SK-N-DZ (cell line): ENCODE results near the gene CASZ1.

ENCODE experiments used
- DNase-seq: peaks from one replicate; pipeline ENCODE4 v3.0.0-alpha.2; 2015; ENCODE audit warnings: low spot score

Gene CASZ1

DNA sequence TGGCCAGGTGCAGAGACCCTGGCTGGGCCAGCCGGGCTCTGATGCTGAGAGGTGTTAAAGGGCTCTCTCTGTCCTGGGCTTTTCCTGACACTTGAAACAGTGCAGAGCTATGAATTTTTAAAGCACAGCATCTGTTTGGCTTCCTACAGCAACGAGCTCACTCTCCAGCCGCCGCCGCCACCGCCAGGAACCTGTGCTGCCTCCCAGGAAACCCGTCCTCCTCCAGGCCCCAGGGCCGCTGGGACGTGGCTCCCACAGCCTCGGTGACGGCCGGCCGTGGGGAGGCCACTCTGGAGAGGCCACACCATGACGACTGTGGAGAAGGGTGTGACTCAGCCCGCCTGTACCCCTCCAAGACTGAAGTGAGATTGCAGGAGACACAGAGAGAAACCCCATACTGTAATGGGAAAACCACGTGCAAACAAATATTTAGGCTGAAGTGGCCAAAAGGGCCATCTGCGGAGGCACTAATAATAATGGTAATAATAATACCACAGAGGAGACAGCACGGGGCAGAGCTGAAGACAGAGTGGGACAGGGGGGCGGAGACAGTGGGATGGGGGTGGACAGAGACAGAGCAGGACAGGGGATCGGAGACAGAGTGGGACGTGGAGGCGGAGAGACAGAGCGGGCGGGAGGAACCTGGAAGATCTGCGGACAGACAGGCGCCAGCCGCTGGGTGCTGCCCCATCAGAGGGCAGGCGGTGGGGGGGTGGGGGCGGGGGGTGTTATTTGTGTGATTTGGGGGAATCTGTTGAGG, 139.2 kb downstream of the CASZ1 start:
- DNase-seq: no peak

DNA sequence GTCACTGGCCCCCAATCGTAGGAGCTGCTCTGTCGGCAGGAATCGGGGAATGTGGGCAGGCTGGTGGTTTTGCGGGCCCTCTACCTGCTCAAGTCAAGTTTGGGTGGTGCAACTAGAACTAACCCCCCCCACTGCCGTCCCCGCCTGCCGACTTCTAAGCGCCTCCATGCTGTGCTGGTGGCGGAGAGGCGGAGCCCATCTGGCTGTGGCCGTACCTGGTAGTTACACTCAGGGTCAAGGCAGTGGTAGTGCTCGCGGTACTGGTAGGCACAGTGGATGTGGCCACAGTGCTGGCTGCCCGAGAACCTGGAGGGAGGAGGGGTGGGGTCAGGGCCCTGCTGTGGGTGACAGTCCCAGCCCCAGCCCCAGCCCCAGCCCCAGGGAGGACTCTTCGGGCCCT, 140.0 kb downstream of the CASZ1 start:
- DNase-seq: no peak

DNA sequence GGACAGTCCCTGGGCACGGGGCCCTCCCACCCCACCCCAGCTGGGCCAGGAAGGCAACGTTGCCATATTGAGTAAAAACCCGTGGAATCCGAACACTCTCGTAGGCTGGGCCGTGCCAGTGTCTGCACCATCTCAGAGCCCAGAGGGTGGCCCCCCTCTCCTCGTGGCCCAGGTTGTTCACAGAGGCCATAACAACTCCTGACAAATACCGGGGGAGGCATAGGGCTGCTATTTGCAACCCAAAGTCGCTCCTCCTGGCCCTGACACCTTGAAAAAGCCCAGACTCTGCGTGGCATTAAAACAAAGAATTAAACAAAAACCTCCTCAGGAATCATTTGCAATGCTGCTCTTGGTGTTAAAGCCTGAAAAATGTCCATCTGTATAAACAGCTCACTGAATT, 141.4 kb downstream of the CASZ1 start:
- DNase-seq: no peak

DNA sequence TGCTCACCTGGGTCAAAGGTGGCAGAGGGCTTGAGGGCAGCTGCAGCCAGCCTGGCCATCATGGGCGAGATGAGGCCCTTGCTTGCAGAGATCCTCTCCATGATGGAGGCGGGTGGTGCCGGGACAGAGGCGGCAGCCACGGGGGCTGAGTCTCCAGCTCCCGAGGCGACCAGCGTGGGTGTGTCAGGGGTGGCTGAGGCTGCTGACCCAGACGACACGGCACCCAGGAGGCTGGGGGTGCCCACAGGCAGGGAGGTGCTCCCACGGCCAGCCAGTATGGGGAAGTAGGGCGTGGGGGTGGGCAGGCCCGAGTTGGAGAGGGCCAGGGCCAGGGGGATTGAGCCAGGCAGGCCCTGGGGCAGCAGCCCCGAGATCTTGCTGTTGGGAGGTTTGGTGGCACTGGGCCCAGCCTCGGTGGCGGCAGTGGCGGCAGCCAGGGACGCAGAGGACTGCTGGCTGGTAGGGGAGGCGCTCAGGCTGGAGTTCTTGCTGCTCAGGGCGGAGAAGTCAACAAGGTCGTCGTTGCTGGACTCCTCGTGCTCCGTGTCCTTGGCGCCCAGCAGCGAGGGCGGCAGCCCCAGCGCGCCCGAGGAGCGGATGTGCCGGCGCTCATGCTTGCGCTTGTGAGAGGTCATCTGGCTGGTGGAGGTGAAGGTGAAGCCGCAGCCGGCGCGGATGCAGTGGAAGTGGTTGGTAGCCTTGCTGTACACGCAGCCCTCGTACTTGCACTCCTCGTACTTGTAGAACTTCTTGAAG, 142.9 kb downstream of the CASZ1 start:
- DNase-seq: no peak

DNA sequence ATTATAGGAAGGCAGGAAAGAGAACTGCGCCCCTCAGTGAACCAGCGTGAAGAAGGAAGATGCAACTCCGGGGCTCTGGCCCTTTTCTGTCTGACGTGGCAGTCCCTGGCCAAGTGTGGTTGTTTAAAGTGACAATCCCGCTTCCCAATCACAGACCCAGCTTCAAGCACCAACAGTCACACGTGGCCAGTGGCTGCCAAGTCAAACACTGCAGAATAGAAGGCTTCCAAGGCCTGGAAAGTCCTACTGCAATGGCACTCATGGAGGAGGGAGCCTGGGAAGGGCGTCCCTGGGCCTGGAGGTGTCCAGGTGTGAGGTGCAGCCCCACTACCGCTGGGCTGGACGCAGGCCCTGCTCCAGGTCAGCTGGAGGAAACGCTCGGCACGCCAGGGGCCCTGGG, 143.8 kb downstream of the CASZ1 start:
- no peak for DNase-seq

DNA sequence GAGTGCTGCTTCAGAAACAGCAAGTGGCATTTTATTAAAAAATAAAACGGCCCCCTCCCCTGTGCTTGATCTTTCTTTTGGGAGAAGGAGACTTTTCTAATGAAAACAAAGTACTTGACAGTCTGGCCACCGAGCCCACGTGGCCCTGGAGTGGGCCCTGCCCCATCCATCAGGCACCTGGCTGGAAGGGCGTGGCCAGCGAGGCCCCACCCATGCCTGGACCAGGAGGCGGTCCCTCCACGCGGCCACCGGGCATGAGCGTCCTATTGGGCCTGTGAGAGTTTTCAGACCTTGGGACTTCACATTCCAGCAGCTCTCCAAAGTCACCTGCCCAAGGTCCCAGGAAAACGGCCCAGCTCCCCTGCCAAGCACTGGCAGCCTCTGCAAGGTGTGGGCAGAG, 144.7 kb downstream of the CASZ1 start:
- DNase-seq: no peak

DNA sequence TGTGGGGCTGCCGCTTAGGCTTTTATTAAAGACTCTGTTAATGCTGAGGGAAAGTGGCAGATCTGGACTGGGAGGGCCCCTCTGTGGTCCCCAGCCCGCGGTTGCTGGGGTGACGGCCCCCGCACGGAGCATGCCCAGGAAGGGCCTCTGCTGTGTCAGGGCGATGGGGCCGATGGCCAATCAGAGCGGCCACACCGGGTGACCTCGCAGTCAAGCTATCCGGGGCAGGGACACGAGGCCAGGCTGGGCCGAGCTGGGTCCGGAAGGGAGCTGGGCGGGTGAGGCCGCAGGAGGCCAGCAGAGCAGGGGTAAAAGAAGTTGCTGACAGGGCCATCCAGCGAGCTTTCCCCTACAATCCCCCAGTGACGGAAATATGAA, 145.1 kb downstream of the CASZ1 start:
- peak; percentile 30 for DNase-seq

DNA sequence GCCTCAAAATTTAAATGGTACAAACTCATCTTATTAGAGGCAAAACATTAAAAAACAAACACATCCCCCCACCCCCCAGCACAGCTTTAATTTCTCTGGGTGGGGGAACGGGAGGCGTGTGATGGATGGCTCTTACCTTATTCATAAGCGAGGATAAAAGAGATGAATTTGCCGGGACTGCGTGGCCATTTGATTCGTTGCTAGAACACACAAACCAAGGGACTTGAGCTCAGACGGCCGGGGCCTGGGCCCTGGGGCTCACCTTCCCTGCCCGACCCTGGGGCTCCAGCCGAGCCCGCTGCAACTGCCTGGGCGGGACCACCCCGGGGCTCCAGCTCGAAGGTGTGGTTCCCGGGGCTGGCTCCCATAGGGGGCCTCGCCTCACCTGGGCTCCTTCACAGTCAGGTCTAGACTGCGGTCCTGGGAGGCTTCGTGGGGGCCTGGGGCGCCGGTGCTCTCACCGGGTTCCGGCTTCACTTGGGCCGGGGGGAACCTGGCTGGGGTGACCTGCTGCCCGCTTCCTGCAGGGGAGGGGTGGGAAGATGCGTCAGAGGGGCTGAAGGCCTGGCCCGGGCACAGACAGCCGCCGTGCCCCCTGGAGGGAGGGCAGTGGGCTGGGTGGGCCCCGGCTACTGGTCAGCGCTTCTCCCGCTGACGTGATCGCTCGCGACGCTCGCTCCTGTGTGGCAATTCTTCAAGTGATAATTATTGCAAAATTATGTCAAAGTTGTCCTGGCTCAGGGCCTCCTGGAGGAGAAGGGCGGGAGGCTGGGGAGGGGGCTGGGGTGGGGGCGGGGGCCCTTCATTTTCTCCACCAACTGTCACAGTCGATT, 145.7 kb downstream of the CASZ1 start:
- no peak for DNase-seq

DNA sequence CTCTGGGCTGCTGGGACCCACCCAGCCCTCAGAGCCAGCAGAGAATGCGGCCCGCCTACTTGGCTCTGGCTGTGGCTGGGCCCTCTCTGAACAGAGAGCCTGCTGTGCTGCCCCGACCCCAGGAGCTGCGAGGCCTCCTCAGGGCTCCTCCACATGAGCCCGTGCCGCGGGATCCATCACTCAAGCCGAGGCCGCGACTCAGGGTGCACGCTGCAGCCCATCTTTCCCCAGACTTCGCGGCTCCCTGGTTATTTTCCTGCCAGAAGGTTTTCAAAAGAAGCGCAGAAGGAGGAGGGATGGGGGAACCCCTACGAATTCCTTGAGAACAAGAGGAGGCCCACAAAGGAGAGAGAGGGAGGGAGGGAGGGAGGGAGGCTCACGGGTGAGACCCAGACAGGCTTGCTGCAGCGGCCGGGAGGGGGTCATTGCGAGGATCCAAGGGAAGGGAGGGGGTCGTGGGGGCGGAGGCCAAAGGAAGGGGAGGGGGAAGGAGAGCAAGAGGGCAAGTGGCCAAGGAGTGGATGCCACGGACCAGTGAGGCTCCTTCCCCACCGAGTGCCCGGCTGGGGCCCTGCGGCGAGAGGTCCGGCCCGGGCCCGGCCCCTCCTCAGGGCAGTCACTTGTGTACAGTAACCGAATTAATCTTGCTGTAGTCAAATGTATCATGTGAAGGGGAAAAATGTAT, 146.8 kb downstream of the CASZ1 start:
- DNase-seq: no peak

DNA sequence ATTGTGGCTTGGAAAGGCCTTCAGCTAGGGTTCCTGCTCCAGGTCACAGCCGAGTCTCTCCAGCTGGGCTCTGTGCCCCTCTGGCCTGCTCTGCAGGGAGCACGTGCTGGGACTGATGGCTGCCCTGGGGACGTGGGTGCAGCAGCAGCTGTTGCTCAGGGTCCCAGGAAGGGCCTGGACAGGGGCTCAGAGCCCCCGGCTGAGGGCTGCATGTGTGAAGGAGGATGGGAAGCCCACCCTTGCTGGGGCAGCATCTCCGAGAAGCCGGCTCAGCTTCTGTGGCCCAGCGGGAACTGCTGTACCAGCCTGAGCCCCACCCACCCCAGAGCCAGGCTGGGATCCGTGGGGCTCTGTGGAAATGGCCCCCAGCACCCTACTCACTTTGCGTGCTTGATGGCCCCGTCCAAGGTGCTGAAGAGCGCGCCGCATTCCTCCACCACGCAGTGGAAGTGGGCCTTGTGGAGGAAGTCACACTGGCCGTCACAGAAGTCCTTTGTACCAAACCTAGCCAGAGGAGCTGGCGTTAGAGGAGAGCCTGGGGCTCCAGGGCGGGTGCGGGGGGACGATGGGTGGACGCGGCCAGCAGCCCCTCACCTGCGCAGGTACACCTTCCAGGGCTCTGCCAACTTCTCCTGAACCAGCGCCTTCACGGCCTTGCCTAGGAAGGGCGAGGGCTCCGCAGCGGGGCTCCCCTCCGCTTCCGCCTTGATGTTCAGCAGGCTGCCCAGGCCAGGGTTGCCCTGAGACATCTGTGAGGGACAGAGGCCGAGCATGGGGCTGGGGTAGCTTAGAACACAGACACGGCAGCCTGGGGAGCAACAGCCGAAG, 147.5 kb downstream of the CASZ1 start:
- DNase-seq: no peak

DNA sequence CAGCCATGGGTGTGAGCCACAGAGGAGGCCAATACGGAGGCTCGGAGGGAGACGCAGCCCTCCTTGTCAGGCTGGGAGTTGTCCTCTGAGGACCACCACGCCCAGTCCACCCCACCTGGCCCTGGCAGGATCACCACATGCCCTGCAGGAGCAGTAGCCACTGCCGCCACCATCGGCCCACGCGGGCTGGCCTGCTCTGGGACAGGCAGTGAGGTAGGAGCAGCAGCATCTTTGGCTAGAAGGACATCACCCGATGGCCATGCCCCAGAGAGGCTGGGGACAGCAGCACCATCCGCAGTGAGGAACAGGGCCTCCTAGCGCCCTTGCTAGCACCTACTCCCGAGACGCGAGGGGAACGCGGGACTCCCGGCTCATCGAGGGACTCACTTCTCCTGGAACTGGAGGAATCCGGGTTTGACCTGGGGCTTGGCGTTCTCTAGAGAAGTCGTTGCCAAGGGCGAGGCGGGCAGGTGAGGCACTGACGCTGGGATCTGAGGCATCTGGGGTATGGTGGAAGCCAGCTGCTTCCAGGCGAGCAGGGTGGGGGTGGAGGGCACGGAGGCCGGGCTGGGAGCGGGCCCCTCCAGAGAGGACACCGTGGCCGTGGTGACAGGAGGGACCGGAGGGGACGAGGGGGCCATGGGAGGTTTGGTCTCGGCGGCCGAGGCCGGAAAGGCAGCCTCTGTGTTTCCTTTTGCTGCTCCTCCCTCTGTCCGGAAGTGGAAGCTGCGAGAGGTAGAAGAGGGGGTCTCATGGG, 148.9 kb downstream of the CASZ1 start:
- no peak for DNase-seq

DNA sequence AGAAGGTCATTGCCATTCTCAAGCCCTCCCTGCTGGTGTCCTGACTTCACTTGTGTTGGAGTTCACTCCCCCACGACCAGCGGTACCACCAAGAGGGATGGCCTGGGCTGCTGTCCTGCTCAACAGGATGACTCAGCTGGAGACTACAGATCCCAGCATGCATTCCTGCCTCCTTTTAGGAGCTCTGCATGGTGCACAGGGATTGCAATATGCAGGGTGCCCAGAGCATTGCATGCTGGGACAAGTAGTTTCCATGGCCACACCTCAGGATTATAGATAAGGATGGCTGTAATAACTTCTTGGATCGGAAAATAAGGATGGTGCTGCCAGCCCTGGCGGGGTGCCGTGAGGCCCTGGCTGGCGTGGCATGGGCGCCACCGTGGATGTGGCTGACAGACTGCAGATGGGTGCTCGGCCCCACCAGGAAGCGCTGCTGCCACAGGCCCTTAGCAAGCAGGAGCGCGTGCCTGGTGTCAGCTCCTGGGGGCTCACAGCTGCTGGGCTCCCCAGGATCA, 150.0 kb downstream of the CASZ1 start:
- peak; percentile 50 for DNase-seq

DNA sequence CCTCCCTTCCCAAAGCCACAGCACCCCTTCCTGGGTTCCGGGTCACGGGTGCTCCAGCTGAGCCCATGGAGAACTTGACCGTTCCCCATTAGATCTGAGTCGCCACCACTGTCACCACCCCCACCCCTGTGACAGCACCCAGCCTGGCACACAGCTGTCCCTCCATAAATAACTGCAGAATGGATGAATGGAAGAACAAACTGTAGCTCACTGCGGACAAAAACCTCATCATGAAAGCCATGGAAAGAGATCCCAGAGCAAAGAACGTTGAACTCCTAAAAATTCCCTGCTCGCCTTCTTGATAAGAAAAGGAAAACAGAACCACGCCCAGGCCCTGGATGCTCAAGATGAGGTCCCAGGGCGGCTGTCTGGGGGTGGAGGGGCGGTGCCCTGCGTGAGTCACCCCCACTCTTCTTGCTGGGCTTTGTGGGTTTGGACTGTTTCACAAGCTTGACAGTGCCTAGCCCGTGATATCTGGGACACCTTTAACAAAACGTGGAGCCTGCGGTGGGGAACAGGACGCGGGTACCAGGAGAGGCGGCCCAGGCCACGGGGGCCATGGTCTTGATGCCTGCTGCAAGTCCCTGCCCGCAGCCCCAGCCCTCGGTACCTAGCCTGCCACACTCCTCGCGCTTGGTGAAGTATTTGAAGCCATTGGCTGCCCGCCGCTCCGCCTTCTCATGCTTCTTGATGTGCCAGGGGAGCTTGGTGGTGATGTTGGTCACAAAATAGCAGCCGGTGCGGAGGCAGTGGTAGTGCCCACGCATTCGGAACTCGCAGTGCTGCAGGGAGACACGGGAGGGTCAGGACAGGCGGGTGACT, 151.9 kb downstream of the CASZ1 start:
- no peak for DNase-seq

DNA sequence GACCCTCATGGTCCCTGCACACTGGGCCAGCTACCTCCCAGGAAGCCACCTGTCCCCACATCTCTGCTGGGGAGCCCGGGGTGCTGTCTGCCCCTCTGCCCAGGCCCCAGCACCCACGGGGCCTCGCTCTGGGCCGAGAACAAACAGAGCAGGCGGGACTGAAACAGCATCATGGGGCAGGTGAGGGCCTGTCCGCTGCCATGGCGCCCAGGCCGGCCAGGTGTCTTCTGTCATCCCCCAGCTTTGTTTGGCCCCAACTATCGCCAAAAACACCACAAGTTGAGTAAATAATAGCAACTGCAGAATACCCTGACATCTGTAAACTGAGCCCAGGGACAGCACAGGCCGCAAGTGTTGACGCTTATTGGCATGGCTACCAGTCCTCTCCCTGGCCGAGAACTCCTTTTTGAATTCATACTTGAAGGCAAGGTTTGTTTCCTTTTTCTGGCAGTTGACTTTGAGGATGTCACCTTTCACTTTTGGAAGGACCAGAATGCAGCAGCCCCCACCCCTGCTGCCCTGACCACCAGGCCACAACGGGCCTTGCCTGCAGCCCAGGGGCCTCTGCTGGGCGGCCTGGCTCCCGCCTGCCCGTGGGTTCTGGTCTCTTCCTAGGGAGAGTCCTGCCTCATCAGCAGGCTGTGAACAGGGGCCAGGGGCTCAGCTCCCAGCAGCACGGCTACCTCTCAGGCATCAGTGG, 152.7 kb downstream of the CASZ1 start:
- DNase-seq: no peak

DNA sequence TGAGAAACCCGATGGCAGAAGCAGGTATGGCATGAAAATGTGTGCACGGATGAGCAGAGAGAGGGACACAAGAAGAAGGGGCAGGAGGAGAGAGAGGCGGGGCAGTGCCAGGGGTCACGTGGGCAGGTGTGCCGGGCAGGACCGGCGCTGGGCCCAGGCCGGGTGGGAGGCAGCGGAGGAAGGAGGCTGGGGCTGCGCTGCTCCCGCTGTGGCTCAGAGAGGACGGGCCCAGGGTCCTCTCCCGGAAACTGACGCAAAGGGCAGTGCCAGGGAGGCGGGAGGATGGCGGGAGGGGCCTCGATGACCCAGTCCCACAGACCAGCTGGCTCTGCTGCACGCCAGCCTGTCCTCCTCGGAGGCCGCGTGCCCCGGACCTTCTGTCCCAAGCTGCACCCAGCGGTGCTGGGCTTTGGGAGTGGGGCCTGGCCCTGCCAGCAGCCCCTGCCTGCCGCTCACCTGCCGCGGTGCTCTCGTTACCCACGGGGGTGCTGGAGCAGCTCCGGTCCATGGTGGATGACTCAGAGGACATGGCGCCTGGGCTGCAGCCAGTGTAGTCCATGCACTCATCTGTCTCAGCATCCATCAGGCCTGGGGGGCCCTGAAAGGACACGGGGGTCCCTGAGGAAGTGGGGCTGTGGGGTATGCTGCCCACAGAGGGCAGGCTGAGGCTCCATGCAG, 153.9 kb downstream of the CASZ1 start:
- no peak for DNase-seq

DNA sequence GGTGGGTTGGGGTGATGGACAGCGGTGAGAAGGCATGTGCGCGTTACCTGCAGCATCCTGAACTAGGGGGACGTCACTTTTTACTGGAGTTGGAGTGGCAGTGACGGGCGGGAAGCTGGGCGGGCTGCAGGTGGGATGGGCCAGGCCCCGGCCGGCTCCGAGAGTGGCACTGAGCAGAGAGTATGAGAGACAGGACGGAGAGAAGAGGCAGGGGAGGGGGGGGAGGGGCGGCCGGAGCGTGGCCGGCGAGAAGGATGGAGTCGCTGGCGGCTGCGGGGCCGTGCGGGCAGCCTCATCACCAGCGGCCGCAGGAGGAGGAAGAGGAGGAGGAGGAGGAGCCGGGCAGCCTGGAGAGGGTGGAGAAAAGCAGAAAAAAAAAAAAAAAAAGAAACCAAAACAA, 154.5 kb downstream of the CASZ1 start:
- no peak for DNase-seq

DNA sequence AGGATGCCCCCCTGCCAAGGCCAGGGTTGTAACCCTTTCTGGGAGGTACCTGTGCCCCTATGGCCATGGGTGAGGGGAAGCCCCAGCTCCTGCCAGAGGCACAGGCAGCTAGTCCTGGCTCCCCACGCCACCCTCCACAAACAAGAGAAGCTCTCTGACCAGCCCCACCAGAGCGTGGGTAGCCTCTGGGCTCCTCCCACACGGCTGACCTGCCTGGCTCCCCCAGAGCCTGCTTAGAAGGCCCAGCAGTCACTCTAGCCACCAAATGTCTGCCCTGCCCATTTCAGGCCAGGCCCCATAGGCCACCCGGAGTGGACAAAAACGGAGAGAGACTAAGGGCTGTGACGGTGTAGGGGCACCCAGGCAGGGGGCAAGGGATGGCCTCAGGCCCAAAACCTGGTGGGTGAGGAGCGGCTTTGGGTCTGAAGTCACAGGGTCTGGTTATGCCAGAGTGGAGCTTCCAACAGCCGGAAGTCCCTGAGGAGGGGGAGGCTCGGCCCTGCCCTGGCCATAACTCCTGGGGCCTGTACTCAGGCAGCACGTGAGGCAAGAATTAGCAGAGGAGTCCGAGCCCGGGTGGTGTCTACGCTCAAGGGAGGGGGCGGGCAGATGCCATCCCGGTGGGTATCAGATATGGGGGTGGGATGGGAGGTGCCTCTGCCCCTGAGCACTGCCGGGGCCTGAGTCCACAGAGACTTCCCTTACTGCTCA, 155.4 kb downstream of the CASZ1 start:
- no peak for DNase-seq
